ENCODE data around the gene LIM2. TPM values are rescaled to one million over a fixed set of nuclear protein-coding genes. Genes with fewer than 3 reads are reported as not detected.

The LIM2 gene
- total and polyA plus RNA-seq, 4 donors = not detected

- peak; percentile 76 to 82 (median 82) for DNase-seq
- Histone ChIP-seq H3K4me1 (ENCODE audit: control insufficient read depth in 5 of 5, insufficient read depth in 5 of 5, low read length in 5 of 5) (peaks cover 0 to 5% (median 0%) of the 10 kb centered on the region in 5 donors), H3K27ac (ENCODE audit: low read depth in 1 of 2, low read length in 1 of 2) (peak overlapping the region in 1 of 2 donors; percentile 59), H3K9me3 (ENCODE audit: control insufficient read depth in 4 of 4, insufficient read depth in 3 of 4, low read length in 3 of 4) (no peaks in the 10 kb centered on the region), H3K36me3 (ENCODE audit: control insufficient read depth in 4 of 4, insufficient read depth in 4 of 4, low read length in 4 of 4) (no peaks in the 10 kb centered on the region), H3K9ac (ENCODE audit: insufficient read depth in 1 of 2, low read length in 2 of 2) (no peak overlapping the region), H3K27me3 (ENCODE audit: control insufficient read depth in 3 of 3, insufficient read depth in 3 of 3, low read length in 2 of 3) (peaks cover 0 to 4% (median 2%) of the 10 kb centered on the region in 3 donors), H3K4me3 (peak overlapping the region; percentile 47)
- ATAC-seq (ENCODE audit: insufficient read depth, low FRiP score) = peak; percentile 65
- TF ChIP-seq CTCF (IDR thresholded peaks at IDR 0.05; ENCODE audit: control extremely low read depth, extremely low read depth) = peak; percentile 76
- WGBS, 2 donors = 3% methylated on average over 36 to 43 of the region's 43 CpGs
These were observed 49.0 kb downstream of the LIM2 start for GRCh38 chr19:51338563-51339312.

- no peak for TF ChIP-seq CTCF (IDR thresholded peaks at IDR 0.05; ENCODE audit: control extremely low read depth, extremely low read depth)
- H3K4me3 ChIP-seq = no peak overlapping the region
These were observed 49.8 kb downstream of the LIM2 start for GRCh38 chr19:51337861-51338562.

GRCh38 chr19:51337141-51337860, 50.5 kb downstream of the LIM2 start:
- no peaks in the 10 kb centered on the region for H3K36me3 ChIP-seq (ENCODE audit: control insufficient read depth in 4 of 4, insufficient read depth in 4 of 4, low read length in 4 of 4)
- WGBS, 2 donors = 92 to 98% methylated on average over 13 of the region's 13 CpGs
- H3K9me3 ChIP-seq (ENCODE audit: control insufficient read depth in 4 of 4, insufficient read depth in 3 of 4, low read length in 3 of 4) = no peaks in the 10 kb centered on the region
- peaks cover 0 to 5% (median 0%) of the 10 kb centered on the region in 5 donors for H3K4me1 ChIP-seq (ENCODE audit: control insufficient read depth in 5 of 5, insufficient read depth in 5 of 5, low read length in 5 of 5)
- TF ChIP-seq CTCF (IDR thresholded peaks at IDR 0.05; ENCODE audit: control extremely low read depth, extremely low read depth) = no peak
- no peak overlapping the region for H3K27ac ChIP-seq (ENCODE audit: low read depth in 1 of 2, low read length in 1 of 2)
- H3K9ac ChIP-seq (ENCODE audit: insufficient read depth in 1 of 2, low read length in 2 of 2) = no peak overlapping the region
- H3K4me3 ChIP-seq = no peak overlapping the region
- ATAC-seq (ENCODE audit: insufficient read depth, low FRiP score) (no peak), DNase-seq (no peak)
- peaks cover 0 to 4% (median 2%) of the 10 kb centered on the region in 3 donors for H3K27me3 ChIP-seq (ENCODE audit: control insufficient read depth in 3 of 3, insufficient read depth in 3 of 3, low read length in 2 of 3)

More at GRCh38 chr19:51337861-51338562, 49.8 kb downstream of the LIM2 start:
- DNase-seq (no peak), ATAC-seq (ENCODE audit: insufficient read depth, low FRiP score) (no peak)
- Histone ChIP-seq H3K9me3 (ENCODE audit: control insufficient read depth in 4 of 4, insufficient read depth in 3 of 4, low read length in 3 of 4) (no peaks in the 10 kb centered on the region), H3K27me3 (ENCODE audit: control insufficient read depth in 3 of 3, insufficient read depth in 3 of 3, low read length in 2 of 3) (peaks cover 0 to 4% (median 2%) of the 10 kb centered on the region in 3 donors), H3K4me1 (ENCODE audit: control insufficient read depth in 5 of 5, insufficient read depth in 5 of 5, low read length in 5 of 5) (peaks cover 0 to 5% (median 0%) of the 10 kb centered on the region in 5 donors), H3K36me3 (ENCODE audit: control insufficient read depth in 4 of 4, insufficient read depth in 4 of 4, low read length in 4 of 4) (no peaks in the 10 kb centered on the region), H3K9ac (ENCODE audit: insufficient read depth in 1 of 2, low read length in 2 of 2) (no peak overlapping the region), H3K27ac (ENCODE audit: low read depth in 1 of 2, low read length in 1 of 2) (no peak overlapping the region)
- WGBS, 2 donors = 84 to 92% methylated on average over 19 of the region's 19 CpGs

Measured in lung (tissue), 12 donors.